ENCODE measurements around the gene MCRIP1.

Gene MCRIP1

GRCh38 chr17:81860756-81861568 is 27.9 kb upstream of the MCRIP1 start:
- DNase-seq (ENCODE audit: low read depth in 1 of 2, low spot score in 1 of 2) = peak; percentile 98 to 99

GRCh38 chr17:81859906-81860755 is 27.0 kb upstream of the MCRIP1 start, which contains the start of gene P4HB:
Gene P4HB, minus strand, starts transcription at chr17:81860535. Its CDS starts 64 bp downstream, at chr17:81860471.
- DNase-seq (ENCODE audit: low read depth in 1 of 2, low spot score in 1 of 2) = peak in 1 of 2 donors; percentile 87

GRCh38 chr17:81858967-81859905 is 26.1 kb upstream of the MCRIP1 start:
- no peak for DNase-seq (ENCODE audit: low read depth in 1 of 2, low spot score in 1 of 2)

DNA sequence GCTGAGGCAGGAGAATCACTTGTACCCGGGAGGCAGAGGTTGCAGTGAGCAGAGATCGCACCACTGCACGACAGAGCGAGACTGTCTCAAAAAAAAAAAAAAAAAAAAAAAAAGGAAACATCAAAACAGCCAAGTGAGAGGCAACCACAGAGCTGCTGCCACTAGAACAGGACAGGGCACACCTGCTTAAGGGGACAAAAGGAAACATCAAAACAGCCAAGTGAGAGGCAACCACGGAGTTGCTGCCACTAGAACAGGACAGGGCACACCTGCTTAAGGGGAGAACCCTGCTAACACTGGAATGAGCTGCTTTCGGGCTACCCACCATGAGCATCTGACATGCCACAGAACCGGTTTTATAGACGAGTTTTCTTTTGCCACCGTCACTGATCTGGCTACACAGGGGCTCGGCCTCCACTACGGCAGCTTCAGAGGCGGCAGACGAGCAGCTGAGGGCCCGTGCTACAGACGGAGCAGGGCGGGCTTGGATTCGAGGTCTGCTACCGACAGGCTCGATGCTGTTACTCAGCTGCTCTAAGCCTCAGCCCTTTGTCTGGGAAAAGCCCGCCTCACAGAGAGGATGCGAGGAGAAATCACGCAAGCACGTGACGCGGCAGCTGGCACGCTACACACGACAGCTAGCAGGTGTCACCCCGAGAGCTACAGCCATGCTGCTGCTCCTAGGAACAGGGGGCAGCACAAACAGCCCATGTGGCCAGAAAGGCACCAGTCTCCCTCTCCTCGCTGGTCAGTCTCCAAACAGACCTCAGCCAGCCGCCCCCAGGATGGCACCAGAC is 25.3 kb upstream of the MCRIP1 start:
- no peak for DNase-seq (ENCODE audit: low read depth in 1 of 2, low spot score in 1 of 2)

DNA sequence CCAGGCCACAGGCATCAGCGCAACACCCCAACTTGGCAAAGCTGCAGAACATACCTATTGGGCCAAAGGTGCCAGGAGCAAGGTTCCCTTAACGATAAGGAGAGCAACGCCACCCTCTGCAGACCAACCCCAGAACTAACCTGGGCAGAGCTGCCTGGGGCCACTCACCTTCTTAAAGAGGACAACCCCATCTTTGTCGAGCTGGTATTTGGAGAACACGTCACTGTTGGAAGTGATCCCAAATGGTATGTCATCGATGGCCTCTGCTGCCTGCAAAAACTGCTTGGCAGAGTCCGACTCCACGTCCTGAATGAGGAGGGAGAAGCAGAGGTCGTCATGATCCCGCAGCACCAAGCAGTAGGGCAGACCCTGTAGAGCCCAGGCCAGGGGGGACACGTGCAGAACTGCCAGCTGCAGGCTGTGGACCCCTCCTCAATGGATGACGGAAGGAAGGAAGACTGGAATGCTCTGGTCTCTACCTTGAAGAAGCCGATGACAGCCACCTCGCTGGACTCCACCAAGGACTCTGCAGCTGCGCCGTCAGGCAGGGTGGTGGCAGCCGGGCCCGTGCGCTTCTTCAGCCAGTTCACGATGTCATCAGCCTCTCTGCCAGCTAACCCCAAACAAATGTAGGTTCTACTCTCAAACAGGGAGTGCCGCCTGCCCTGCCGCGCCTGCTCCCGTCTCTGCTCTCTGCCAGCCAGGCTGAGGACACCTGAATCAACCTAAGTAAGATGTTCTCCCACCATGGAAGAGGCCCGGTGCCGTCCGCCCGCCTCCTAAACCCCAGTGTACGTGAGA is 22.1 kb upstream of the MCRIP1 start:
- no peak for DNase-seq (ENCODE audit: low read depth in 1 of 2, low spot score in 1 of 2)

- no peak for DNase-seq (ENCODE audit: low read depth in 1 of 2, low spot score in 1 of 2)
These were observed 19.1 kb upstream of the MCRIP1 start for GRCh38 chr17:81852237-81852636.

GRCh38 chr17:81851423-81851822 is 18.3 kb upstream of the MCRIP1 start:
- no peak for DNase-seq (ENCODE audit: low read depth in 1 of 2, low spot score in 1 of 2)

- no peak for DNase-seq (ENCODE audit: low read depth in 1 of 2, low spot score in 1 of 2)
These were observed 16.4 kb upstream of the MCRIP1 start for GRCh38 chr17:81849457-81849856.

DNA sequence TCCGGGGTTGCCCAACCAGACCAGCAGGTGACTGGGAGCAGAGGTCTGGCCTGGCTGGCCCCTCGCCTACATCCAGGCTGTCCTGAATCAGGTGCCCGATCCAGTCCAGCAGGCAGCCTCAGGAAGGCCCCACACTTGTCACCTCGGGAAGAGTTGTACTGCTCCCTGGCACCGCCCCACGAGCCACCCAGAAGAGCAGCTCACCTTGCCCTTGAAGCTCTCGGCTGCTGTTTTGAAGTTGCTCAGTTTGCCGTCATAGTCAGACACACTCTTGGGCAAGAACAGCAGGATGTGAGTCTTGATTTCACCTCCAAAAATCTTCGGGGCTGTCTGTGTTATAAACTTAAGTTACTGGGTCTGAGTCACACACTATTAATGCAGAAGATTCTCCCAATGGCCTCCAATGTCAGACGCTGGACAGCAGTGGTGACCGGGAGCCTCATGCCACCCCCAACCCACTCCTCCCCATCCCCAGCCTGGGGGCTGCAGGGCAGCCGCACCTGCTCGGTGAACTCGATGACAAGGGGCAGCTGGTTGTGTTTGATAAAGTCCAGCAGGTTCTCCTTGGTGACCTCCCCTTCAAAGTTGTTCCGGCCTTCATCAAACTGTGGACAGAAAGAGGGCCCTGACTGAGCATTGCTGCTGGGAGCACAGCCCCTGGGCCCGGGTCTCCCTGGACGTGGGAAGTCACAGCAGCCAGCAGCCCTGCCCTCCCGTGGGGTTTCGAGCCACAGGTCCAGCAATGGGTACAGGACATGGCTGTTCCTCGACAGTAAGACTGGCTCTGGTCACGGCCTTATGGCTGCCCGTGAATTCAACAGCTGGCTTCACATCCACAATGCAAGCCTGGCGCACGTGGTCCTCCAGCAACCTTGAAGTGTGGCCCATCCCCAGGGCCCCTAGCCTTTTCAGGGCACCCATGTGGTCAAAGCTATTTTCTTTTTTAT is 13.9 kb upstream of the MCRIP1 start:
- DNase-seq (ENCODE audit: low read depth in 1 of 2, low spot score in 1 of 2) = no peak

DNA sequence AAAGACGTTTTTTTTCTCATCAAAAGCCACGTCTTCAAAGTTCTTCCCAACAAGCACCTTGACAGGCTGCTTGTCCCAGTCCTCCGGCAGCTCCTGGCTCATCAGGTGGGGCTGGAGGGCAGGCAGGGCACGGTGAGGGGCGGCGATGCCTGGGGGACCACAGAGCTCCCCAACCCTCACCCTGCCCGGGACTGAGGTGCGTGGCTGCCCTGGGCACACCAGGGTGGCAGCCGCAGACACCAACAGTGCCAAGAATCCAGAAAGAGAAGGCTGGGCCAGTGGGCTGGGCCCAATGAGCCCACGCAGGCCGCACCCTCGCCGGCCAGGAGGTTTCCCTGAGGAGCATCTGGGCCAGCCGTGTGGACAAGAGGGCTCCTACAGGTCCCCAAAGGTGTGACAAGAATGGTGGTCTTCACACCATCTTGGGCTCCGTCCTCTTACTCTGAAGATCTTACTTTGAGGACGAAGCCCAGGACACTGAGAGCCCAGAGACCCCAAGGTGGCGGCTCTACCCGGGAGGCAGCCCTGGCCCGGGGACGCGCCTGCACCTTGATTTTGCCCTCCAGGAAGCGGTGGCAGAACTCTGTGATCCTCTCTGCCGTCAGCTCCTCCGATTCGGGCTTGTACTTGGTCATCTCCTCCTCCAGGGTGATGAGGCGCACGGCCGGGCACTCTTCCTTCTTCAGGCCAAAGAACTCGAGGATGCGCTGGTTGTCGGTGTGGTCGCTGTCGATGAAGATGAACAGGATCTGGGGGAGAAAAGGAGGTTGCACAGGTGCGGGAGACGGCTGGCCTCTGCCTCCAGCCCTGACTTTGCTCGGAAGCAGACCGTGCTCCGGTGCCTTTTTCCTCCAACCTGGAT is 13.0 kb upstream of the MCRIP1 start:
- DNase-seq (ENCODE audit: low read depth in 1 of 2, low spot score in 1 of 2) = no peak

GRCh38 chr17:81845361-81845760 is 12.3 kb upstream of the MCRIP1 start:
- DNase-seq (ENCODE audit: low read depth in 1 of 2, low spot score in 1 of 2) = no peak

- no peak for DNase-seq (ENCODE audit: low read depth in 1 of 2, low spot score in 1 of 2)
These were observed 11.8 kb upstream of the MCRIP1 start for GRCh38 chr17:81844887-81845286.

DNA sequence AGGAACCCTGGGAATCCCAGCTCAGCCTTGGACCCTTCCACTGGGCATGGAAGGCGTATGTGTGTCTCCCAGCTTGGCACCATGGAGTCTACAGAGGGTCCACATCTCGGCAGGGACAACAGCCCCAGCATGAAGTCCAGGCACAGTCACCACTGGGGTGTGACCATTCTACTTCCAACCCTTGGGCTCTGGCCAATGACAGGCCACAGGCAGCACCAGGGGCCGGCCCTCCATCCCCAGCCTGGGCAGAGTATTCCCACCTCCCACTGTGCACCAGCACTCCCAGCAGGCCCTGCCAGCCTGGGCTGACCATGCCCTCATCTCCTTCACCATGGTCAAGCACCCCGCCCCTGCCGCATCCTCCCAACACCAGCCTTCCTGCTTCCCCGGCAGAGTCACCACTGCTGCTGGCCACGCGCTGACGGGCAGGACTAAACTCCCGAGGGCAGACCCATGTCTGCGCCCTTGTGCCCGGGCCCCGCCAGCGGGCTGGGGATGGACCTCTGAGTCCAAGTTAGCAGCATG is 11.3 kb upstream of the MCRIP1 start:
- no peak for DNase-seq (ENCODE audit: low read depth in 1 of 2, low spot score in 1 of 2)

DNA sequence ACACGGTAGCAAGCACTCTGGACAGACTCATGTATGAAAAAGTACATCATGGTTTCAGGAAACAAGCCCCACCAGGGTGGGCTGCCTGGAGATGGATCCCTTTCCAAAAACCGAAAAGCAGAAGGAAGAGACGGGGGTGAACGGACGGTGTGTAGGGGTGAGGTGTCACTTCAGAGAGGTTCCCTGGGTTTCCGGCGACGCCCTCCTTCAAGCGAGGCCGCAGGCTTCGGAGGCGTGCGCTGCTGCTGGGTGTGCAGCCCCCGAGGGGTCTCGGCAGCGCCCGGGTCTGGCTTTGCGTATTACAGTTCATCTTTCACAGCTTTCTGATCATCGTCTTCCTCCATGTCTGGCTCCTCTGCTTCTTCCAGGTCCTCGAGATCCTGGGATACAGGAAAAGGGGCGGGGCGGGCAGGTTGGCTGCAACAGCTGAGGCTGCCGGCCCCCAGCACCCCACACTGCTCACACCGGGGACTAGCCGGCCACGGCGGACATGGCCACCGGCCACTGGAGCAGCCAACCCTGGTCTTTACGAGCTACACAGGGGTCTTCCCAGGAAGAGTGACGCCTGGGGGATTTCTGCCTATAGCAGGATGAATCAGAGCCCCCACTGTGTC is 10.7 kb upstream of the MCRIP1 start:
- DNase-seq (ENCODE audit: low read depth in 1 of 2, low spot score in 1 of 2) = no peak

DNA sequence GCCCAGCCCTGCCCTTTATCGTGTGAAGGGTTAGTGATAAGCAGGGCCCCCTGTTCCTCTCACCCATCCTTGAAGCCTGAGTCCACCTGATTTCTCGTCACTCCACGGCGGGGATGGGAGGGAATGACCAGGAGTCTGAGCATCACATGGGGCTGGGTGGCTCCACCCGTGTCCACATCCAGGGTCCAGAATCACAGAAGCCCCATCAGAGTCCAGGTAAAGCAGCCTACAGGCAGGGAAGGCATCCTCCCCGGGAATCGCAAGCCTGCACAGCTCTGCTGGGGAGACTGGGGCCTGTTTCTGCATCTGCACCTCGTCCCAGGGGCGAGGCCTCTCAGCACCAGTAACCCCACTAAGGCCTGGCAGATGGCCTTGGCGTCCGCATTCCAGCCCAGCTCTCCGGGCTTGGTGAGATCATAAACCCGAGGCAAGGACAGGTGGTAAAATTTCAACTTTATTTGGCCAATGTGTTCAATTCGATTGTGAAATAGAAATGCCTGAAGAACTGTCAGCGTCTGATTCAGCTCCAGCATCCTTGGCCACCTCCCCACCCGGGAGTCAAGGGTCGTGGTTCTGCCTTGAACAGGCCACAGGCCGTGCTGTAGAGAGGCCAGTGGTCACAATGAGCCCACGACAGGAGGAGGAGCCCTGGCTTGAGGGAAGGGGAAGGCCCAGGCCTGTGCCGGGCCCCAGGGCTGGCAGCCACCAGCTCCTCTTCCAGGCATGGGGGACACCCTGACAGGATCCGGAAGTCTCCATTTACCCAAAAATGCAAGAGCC is 9.8 kb upstream of the MCRIP1 start:
- no peak for DNase-seq (ENCODE audit: low read depth in 1 of 2, low spot score in 1 of 2)

- no peak for DNase-seq (ENCODE audit: low read depth in 1 of 2, low spot score in 1 of 2)
These were observed 9.3 kb upstream of the MCRIP1 start for GRCh38 chr17:81842378-81842724.

All from activated CD4-positive, alpha-beta T cell treated with anti-CD3 and anti-CD28 coated beads, Interleukin-2, amount 50 U/mL, for 24 hours (primary cell).